ENCODE results near the gene SSBP2.
A peak's percentile ranks its signal among the peaks of the same experiment; 100 is the strongest.

The SSBP2 gene

DNA sequence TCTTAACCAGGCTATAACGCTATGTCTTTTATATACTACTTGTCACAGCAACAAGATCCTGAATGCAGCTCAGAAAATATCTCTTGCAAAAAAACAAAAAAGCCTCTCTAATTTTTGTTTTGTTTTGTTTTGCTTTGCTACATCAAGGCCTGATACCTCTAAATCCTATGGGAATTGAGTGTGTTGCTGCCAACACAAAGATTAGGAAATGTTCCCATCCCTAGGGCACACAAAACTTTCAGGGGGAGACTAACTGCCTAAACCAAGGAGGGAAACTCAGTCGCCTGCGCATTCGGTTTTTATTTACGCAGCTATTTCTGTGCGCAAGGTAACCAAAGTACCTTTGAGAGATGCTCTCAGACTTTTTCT, 1.7 kb downstream of the SSBP2 start:
- DNase-seq (ENCODE audit: low read depth), result no peak
- H3K4me3 ChIP-seq (ENCODE audit: low read length), result peak overlapping the region; percentile 60
- TF ChIP-seq, protein P1, sequence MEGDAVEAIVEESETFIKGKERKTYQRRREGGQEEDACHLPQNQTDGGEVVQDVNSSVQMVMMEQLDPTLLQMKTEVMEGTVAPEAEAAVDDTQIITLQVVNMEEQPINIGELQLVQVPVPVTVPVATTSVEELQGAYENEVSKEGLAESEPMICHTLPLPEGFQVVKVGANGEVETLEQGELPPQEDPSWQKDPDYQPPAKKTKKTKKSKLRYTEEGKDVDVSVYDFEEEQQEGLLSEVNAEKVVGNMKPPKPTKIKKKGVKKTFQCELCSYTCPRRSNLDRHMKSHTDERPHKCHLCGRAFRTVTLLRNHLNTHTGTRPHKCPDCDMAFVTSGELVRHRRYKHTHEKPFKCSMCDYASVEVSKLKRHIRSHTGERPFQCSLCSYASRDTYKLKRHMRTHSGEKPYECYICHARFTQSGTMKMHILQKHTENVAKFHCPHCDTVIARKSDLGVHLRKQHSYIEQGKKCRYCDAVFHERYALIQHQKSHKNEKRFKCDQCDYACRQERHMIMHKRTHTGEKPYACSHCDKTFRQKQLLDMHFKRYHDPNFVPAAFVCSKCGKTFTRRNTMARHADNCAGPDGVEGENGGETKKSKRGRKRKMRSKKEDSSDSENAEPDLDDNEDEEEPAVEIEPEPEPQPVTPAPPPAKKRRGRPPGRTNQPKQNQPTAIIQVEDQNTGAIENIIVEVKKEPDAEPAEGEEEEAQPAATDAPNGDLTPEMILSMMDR (IDR thresholded peaks at IDR 0.05; ENCODE audit: insufficient read depth, low read depth, low read length, missing control alignments), result no peak

DNA sequence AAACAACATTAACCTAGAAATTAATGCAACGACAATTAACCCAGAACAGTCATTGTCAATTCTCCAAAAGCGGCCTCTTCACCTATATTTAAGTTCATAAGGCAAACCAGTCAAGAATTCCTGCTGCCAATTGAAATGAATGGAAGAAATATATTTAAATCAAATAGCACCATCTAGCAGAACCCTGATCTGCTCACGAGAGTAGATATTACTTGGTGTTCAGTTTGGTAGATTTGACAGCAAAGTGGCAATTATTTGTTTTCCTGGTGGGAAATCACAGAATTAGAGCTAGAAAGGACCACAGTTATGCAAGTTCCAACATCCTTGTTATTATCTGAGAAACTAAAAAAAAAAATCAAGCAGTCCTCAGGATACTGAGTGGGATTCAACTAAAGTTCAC, 2.3 kb downstream of the SSBP2 start:
- no peak for DNase-seq (ENCODE audit: low read depth)
- TF ChIP-seq, protein P1 (IDR thresholded peaks at IDR 0.05; ENCODE audit: insufficient read depth, low read depth, low read length, missing control alignments), result no peak
- H3K4me3 ChIP-seq (ENCODE audit: low read length), result no peak overlapping the region

GRCh38 chr5:81747030-81747429, 3.9 kb downstream of the SSBP2 start:
- DNase-seq (ENCODE audit: low read depth), result no peak

DNA sequence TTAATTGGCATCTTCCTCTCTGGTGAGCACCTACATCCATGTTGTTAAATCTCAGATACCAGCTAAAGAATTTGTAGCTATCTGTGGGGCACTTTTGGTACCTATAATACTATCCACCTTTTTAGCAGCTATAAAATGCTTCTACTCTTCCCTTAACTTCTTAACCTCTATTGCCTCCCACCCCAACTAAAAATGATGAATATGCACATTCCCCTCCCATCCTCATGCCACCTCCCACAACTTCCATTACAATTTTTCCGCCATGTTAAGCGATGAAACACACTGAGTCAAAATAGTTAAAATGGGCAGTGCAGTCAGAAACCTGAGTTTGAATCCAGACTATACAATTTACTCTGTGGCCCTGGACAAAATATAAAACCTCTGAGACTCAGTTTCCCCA, 10.1 kb downstream of the SSBP2 start:
- no peak overlapping the region for H3K4me3 ChIP-seq (ENCODE audit: low read length)
- TF ChIP-seq, protein P1 (IDR thresholded peaks at IDR 0.05; ENCODE audit: insufficient read depth, low read depth, low read length, missing control alignments), result no peak

More at GRCh38 chr5:81747030-81747429, 3.9 kb downstream of the SSBP2 start:
- H3K4me3 ChIP-seq (ENCODE audit: low read length), result no peak overlapping the region
- TF ChIP-seq, protein P1 (IDR thresholded peaks at IDR 0.05; ENCODE audit: insufficient read depth, low read depth, low read length, missing control alignments), result no peak

DNA sequence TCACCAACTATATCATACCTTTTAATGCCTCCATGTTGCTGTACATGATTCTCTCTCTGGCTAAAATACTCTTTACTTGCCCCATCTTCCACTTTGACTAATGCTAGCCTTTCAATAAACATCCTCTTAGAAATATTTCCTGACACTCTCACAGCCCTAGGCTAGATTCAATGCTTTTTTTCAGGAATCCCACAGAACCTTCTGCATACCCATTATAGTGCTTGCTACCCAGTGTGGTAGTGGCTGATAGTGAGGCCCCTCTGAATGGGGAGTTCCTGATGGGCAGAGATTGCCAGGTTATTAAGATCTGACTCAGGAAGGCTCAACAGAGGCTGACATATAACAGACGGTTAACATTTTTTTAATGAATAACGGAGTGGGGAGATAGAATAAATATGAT, 11.6 kb downstream of the SSBP2 start:
- H3K4me3 ChIP-seq (ENCODE audit: low read length), result no peak overlapping the region
- no peak for DNase-seq (ENCODE audit: low read depth)
- TF ChIP-seq, protein P1 (IDR thresholded peaks at IDR 0.05; ENCODE audit: insufficient read depth, low read depth, low read length, missing control alignments), result no peak

More for the DNA sequence above, 10.1 kb downstream of the SSBP2 start:
- DNase-seq (ENCODE audit: low read depth), result no peak

DNA sequence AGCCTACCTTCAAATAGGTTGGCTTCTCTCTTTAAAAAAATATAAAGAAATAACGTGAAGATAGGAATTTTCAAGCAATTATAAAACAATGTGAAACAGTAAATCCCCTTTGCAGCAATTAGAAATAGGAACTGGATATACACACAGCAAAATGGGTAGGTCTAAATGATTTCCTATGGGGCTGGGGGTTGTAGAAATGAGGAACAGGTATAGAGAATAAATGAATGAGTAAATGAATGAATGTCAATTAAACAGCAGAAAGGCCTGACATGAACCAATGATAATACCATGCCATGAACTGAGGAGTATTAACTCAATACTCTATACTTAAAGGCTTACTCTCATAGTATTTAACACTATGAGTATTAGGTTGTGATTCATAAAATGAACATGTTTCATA, 21.6 kb downstream of the SSBP2 start:
- no peak overlapping the region for H3K4me3 ChIP-seq (ENCODE audit: low read length)
- TF ChIP-seq, protein P1 (IDR thresholded peaks at IDR 0.05; ENCODE audit: insufficient read depth, low read depth, low read length, missing control alignments), result no peak
- no peak for DNase-seq (ENCODE audit: low read depth)

- TF ChIP-seq, protein P1 (IDR thresholded peaks at IDR 0.05; ENCODE audit: insufficient read depth, low read depth, low read length, missing control alignments), result no peak
- DNase-seq (ENCODE audit: low read depth), result no peak
- no peak overlapping the region for H3K4me3 ChIP-seq (ENCODE audit: low read length)
Observed at GRCh38 chr5:81728301-81728700, 22.6 kb downstream of the SSBP2 start.

Data from epithelial cell of esophagus (primary cell).